Activated naive CD4-positive, alpha-beta T cell treated with anti-CD3 and anti-CD28 coated beads, Interleukin-2, amount 50 U/mL, for 72 hours (primary cell): ENCODE measurements around the gene HCFC1. TPM values are rescaled to one million over a fixed set of nuclear protein-coding genes. Genes with fewer than 3 reads are reported as not detected.

Source experiments
- ATAC-seq, 2 donors: fragments of 150-1000 bp; cut with Tn5 transposase; 2 replicates each; pipeline ENCODE4 v1.10.0; 2021; ENCODE audit warnings: mild to moderate bottlenecking in 2 of 2, moderate library complexity in 2 of 2
- DNase-seq, 2 donors: peaks; one replicate each; pipeline ENCODE4 v3.0.0; 2021 to 2022; ENCODE audit warnings: low spot score in 2 of 2
- H3K27ac Mint-ChIP-seq, 2 donors: one replicate each; pipeline ENCODE4 v1.8.0; 2022; ENCODE audit warnings: mild to moderate bottlenecking in 2 of 2, mixed read lengths in 2 of 2
- H3K36me3 Mint-ChIP-seq, 2 donors: one replicate each; pipeline ENCODE4 v1.8.0; 2022; ENCODE audit warnings: mixed read lengths in 2 of 2
- H3K9me3 Mint-ChIP-seq, 2 donors: one replicate each; pipeline ENCODE4 v1.8.0; 2022; ENCODE audit warnings: mixed read lengths in 2 of 2
- total RNA-seq, 2 donors: library from RNA; stranded (reverse); gene quantifications; one replicate each; pipeline ENCODE4 v1.2.3, GENCODE V29; 2022

The HCFC1 gene
- total RNA-seq, 2 donors from 2014 or later, result 95.9 to 102 TPM

DNA sequence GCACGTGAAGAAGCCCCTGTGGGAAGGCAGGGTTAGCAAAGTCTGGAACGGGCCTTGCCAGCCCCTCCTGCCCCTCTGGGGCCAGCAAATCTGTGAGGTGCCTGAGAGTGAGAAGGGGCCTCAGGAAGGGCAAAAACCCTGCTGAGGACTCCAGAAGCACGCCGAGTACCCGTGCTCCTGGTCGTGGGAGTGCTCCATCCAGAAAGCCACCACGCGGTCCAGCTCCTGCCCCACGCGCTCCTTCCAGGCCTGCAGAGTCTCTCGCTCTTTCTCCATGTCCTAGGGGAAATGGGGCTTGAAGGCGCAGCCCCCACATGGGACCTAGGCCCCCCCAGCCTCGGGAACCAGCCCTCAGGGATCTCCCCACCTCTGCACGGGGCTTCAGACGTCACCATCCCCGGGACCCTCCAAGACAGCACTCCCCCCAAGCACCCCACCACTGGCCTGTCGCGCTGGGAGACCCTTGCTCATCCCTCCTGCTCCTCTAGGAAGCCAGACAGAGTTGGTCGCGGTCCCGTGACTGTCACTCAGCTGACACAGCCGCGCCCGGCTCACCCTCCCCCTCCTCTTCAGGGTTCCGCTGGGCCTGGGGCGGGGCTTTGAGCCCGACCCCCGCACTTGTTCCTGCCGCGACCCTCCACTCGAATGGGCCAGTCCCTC lies 27.3 kb downstream of the HCFC1 start, which contains the start of gene RENBP:
RENBP (minus strand) TSS at position 504 of the 660 bp plus-strand sequence; CDS start at position 471, 33 bp downstream.
- no peaks in the 10 kb centered on the region for H3K36me3 Mint-ChIP-seq
- DNase-seq, result peak in 1 of 2 donors; percentile 35

DNA sequence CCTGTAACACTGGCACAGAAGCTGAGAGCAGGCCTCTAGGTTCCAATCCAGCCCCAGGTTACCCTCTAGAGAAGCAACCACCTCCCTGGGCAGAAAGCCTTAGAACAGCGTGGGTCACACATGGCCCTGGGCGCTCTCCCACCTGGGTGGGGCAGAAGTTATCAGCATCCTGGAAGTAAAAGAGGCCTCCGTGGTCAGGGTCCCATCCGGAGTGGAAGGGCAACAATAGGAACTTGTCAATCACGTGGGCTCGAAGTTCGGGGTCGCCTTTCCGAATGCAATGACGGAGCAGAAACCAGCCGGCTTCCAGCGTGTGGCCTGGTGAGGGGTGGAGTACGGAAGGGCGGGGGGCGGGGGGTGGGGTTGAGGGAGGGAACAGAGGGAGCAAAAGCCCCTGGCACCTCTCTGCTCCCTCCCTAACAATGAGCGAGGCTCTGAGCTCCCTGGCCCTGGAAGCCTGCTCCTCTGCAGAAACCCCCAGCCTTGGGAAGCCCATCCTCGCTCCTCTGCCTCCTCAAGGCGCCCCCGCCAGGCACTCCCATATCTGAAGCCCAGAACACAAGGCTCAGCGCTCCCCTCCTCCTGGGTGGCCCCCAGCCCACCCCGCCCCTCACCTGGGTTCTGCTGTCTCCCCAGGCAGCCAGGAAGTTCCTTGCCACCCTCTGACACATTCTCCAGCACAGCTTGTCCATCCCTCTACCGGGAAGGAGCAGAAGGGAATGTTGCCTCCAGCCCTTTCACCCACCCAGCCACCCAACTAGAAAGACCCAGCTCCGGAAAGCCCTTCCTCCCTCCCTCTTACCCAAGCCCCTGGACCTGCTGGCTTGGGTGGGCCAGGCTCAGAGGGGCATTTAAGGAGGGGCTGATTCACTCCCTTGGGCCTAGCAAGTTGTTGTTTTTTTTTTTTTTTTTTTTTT lies 30.0 kb downstream of the HCFC1 start:
- Mint-ChIP-seq H3K9me3 (no peaks in the 10 kb centered on the region), H3K36me3 (peaks cover 0 to 3% of the 10 kb centered on the region in 2 donors), H3K27ac (no peak overlapping the region)
- ATAC-seq (no peak), DNase-seq (no peak)

More for the DNA sequence above, 27.3 kb downstream of the HCFC1 start, which contains the start of gene RENBP:
- no peaks in the 10 kb centered on the region for H3K9me3 Mint-ChIP-seq
- ATAC-seq, result peak; percentile 41 to 49
- H3K27ac Mint-ChIP-seq, result peak within 1 kb of the TSS; percentile 68 to 81

DNA sequence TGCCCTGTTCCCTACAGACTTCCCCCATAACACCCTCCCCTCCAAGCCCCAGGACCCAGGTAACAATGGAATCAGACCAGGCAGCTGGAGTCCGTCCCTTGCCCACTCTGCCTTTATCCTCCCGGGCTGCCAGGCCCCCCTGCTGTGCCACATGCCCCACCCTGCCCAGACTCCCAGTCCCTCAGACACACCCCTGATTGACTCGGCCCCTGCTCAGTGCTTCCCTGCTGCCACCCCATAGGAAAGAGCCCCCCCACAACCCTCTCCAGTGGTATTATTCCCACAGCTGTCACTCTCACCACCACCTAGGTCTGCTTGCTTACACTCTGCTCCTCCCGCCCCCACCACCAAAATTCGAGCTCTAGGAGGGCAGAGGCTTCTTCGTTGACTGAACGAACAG lies 32.0 kb downstream of the HCFC1 start:
- no peaks in the 10 kb centered on the region for H3K9me3 Mint-ChIP-seq
- H3K27ac Mint-ChIP-seq, result no peak overlapping the region
- no peak for DNase-seq
- ATAC-seq, result no peak
- H3K36me3 Mint-ChIP-seq, result peaks cover 0 to 6% of the 10 kb centered on the region in 2 donors

DNA sequence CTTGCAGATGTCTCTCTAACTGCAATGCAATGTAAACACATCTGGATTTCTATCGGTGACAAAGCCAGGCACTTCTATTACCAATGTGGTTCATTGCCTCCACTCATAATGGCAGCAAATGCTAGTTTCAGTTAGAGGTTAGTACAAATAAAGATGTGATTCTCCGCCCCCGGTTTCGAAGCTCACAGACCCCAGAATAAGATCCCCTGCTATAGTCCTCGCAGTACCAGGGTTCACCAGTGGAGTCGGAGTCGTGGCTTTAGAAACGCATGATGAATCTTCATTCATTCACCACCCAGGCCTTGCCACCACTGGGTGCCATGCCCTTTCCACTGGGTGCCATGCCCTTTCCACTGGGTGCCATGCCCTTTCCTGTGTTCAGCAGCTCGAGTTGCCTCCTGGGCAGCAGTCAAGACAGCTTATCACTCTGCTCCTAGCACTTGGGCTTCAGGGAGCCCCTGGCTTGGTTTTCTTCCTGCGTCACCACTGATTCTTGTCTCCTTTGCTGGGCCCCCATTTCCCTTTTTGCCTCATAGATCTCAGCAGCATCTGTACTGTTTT lies 33.3 kb downstream of the HCFC1 start:
- Mint-ChIP-seq H3K27ac (no peak overlapping the region), H3K36me3 (peaks cover 6 to 8% of the 10 kb centered on the region in 2 donors), H3K9me3 (no peaks in the 10 kb centered on the region)
- ATAC-seq (no peak), DNase-seq (no peak)

DNA sequence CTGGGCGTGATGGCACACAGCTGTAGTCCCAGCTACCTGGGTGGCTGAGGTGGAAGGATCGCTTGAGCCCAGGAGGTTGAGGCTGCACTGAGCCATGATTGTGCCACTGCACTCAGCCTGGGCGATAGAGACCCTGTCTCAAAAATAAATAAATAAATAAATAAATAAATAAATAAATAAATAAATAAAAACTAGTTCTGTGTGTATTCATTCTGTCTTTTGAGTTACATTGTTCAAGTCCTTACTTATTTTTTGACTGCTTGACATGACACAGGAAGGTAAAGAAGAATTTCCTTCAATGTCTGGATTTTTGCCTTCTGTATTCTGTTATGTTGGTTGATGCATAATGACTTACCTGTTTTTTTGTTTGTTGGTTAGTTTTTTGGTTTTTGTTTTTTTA lies 34.6 kb downstream of the HCFC1 start:
- no peaks in the 10 kb centered on the region for H3K9me3 Mint-ChIP-seq
- no peak for DNase-seq
- no peak for ATAC-seq
- H3K36me3 Mint-ChIP-seq, result peaks cover 6 to 8% of the 10 kb centered on the region in 2 donors
- no peak overlapping the region for H3K27ac Mint-ChIP-seq

DNA sequence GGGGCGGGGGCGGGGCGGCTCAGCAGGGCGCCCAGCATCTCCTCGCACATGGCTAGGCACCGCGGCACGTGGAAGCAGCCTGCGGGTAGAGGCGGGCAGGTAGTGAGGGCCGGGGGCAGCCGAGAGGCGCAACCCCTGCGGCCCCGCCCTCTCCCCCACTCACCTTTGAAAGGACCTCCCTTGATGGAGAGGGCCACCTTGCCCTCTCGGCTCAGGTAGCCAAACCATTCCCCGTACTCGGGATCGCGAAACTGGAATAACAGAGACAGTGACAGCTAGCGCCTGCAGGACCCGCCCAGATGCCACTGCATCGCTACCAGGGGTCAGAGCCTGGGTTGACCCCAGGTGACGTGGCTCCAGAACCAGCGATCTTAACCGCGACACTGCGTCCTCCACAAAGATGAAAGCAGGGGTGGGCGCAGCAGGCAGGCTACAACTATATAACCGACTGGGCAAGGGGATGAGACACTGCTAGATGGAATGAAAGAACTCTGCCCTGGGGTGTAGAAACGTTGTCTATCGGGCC lies 36.2 kb downstream of the HCFC1 start:
- DNase-seq (no peak), ATAC-seq (no peak)
- H3K27ac Mint-ChIP-seq, result no peak overlapping the region
- peaks cover 6 to 13% of the 10 kb centered on the region in 2 donors for H3K36me3 Mint-ChIP-seq
- no peaks in the 10 kb centered on the region for H3K9me3 Mint-ChIP-seq

DNA sequence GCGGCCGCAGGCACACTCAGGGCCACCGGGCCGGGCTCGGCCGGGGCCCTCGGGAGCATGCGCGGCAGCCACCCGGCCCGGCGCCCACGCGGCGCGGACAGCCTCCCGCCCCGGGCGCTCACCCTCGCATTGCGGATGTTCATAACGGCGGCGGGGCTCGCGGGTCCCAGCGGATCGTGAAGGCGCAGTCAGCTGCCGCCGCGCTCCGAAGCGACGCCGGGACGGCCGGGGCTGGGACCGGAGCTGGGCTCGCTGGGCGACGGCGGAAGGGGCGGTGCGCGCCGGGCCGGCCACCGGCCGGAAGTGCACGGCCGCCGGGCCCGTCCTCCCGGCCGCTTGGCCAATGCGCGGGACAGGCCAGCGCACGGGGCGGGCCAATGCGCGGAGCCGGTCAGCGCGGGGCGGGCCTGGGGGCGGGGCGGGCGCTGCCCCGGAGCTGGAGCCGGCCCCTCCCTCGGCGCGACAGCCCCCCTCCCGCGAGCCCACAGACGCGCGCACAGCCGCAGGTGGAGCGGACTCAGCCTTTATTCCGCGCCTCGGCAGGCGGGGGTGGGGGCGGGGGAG lies 36.8 kb downstream of the HCFC1 start, which contains the start of gene NAA10:
NAA10 (minus strand) TSS at position 276 of the 564 bp plus-strand sequence; CDS start at position 143, 133 bp downstream.
- H3K9me3 Mint-ChIP-seq, result no peaks in the 10 kb centered on the region
- peaks cover 6 to 13% of the 10 kb centered on the region in 2 donors for H3K36me3 Mint-ChIP-seq
- H3K27ac Mint-ChIP-seq, result peak within 1 kb of the TSS; percentile 32 to 84
- DNase-seq, result peak; percentile 61 to 83
- peak; percentile 93 to 98 for ATAC-seq

DNA sequence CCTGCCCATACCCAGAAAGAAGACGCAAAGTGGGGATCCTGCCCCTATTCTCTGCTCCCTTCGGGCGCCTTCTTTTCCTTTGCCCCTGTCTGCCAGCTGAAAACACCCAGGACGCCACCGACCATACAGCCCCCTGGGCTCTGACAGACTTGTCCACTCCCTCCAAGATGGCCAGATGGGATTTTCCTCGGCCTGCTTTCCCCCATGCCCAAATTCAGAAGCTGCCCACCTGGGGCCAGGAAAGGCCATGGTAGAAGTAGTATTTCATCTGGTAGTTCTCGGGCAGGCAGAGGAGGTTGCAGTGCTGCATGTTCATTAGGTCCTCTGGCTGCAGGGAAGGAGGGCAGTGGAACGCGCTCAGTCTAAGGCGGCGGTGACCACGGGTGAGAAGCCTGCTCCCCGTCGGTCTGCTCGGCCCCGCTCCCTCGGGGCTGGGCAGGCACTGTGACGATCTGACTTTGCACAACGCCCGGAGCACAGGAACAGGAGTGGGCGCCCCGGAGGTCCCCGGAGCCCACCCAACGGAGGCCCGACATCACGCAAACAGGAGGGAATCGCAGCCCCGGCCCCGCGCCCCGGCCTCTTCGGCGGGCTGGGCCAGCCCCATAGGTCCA lies 37.4 kb downstream of the HCFC1 start:
- peak in 1 of 2 donors; percentile 6 for ATAC-seq
- H3K27ac Mint-ChIP-seq, result peak overlapping the region; percentile 32 to 84
- H3K9me3 Mint-ChIP-seq, result no peaks in the 10 kb centered on the region
- DNase-seq, result no peak
- peaks cover 6 to 13% of the 10 kb centered on the region in 2 donors for H3K36me3 Mint-ChIP-seq

DNA sequence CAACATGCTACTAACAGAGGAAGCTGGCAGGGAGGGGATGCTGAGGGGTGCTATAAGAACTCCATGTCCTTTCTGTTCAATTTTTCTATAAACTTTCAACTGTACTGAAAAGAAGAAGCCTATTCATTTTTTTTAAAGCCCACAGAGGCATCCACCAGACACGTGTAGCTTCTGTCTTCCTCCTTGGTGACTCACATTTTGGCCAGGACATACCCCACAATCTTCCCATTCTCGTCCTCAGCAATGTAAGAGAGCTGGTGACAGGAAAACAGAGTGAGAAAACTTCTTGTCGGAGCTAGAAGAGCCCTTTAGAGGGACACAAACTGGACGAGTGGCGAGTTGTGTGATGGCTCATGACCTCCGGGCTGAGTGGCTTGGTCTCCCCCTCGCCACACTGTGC lies 37.9 kb downstream of the HCFC1 start:
- ATAC-seq, result no peak
- H3K9me3 Mint-ChIP-seq, result no peaks in the 10 kb centered on the region
- H3K27ac Mint-ChIP-seq, result peak overlapping the region in 1 of 2 donors; percentile 32
- H3K36me3 Mint-ChIP-seq, result peaks cover 6 to 13% of the 10 kb centered on the region in 2 donors
- DNase-seq, result no peak

DNA sequence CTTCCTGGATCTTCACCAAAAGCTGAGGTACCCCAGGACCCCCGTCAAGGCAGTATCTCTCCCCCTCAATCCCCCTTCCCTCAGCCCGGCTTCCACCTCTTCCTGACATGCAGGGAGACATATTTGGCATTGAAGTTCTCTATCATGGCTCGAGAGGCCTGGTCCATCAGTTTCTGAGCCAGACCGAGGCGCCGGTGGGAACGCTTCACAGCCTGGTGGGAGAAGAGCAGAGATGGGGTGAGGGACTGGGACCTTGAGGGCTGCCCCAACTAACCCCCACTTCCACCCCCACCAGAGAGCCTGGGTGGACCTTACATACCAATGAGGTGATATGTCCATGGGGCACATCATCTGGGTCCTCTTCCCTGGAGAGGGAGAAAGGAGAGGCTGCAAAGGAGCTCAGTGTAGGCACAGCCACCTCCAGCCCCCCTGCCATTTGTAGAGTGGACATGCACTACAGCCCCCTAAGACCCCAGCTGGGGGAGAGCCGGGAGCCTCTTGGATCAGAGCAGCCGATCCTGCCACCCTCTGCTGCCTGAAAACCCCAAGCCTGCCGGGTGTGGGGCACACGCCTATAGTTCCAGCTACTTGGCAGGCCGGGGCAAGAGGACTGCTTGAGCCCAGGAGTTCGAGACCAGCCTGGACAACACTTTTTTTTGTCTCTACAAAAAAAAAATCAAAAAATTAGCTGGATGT lies 39.2 kb downstream of the HCFC1 start:
- peaks cover 6 to 13% of the 10 kb centered on the region in 2 donors for H3K36me3 Mint-ChIP-seq
- H3K27ac Mint-ChIP-seq, result no peak overlapping the region
- no peak for DNase-seq
- H3K9me3 Mint-ChIP-seq, result no peaks in the 10 kb centered on the region
- ATAC-seq, result no peak

DNA sequence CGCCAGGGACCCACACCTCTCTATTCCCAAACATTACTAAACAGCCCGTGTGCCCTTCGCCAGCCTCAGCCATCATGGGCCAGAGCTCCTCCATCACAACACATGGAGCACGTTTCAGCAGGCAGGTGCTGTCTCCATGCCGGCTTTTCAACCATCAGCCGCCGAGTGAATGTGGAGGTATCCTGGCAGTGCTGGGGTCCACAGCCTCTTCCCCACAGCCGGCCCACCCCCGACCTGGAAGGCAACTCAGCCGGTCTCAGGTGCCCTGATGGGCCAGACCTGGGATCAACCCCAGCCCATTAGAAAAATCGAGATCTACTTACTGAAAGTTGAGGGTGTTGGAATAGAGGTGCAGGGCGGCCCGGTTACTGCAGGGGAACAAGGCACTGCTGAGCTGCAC lies 39.9 kb downstream of the HCFC1 start:
- no peak for DNase-seq
- H3K9me3 Mint-ChIP-seq, result no peaks in the 10 kb centered on the region
- ATAC-seq, result no peak
- peak overlapping the region; percentile 39 to 87 for H3K27ac Mint-ChIP-seq
- H3K36me3 Mint-ChIP-seq, result peaks cover 4 to 13% of the 10 kb centered on the region in 2 donors

DNA sequence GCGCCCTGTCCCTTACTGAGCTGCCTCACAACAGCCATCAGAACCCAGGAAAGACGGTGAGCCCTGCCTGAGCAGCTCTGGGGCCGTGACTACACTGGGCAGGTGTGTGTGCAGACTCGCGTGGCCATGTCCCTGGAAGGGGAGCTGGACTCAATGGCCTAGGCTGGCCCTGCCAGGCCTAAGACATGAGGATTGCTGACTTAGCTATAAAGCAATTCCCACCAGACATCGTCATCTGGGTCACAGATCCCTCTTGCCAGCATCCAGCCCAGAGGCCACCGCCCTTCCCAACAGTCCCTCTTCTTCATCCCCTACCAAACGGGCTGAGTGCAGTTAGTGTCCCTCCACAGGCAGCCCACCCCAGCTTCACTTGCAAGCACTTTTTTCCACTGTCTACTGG lies 40.5 kb downstream of the HCFC1 start:
- Mint-ChIP-seq H3K36me3 (peaks cover 0 to 13% of the 10 kb centered on the region in 2 donors), H3K27ac (peak overlapping the region; percentile 39 to 61), H3K9me3 (no peaks in the 10 kb centered on the region)
- DNase-seq (no peak), ATAC-seq (no peak)

DNA sequence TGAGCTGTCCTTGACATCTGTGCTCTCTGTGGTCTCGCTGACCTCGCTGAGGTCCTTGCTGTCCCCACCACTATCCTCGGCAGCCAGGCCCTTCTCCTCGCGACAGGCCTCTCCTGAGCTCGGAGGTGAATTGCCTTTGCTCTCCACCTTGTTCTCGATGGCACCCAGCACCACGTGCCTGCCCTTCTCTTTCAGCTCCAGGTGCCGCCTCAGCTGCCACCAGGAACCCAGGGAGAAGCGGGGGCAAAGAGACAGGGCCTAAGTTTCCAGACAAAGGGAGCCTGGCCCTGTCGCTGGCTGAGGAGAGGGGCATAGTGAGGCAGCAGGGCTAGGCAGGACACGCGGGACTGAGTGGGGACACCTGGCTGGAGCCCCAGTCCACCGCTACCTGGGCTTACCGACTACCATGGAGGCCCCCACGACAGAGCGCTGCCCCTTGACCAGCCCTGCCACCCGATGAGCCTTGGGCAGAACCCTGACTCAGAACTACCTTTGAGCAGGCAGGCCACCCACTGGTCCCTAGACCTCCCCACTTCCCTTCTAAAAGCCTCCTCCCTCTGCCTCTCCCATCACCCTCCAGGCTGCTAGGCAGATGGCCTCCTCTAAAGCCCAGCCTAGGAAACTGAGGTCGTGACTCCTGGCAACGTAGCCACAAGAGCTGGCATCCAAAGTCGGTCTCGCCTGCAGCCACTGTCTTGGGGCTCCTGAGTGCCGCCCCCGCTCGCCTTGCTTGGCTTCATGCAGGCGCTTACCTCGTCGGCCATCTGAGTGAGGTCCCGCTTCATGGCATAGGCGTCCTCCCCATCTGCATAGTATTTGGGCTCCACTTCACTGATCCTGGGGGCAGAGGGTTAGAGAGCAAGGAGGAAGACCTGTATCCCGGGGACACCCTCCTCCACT lies 41.4 kb downstream of the HCFC1 start:
- no peak for ATAC-seq
- peak overlapping the region in 1 of 2 donors; percentile 39 for H3K27ac Mint-ChIP-seq
- peaks cover 5 to 17% of the 10 kb centered on the region in 2 donors for H3K36me3 Mint-ChIP-seq
- no peaks in the 10 kb centered on the region for H3K9me3 Mint-ChIP-seq
- no peak for DNase-seq

DNA sequence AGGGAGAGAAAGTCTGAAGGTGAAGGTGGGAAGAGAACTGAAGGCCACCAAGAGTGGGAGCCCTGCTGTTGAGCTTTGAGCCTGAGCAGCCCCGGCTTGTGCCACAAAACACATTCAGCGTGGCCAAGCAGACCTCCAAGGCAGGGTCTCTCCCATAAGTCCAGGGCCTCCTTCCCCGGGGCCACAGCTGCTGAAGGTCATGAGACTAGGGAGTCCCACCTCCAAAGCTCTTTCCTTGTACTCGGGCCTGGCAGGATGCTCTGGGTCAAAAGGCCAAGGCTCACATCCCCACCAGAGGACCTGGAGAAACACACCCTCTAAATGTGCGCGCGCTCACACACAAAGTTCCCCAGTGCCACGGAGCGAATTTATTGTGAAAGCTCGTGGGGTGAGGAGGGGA lies 42.0 kb downstream of the HCFC1 start:
- peak overlapping the region in 1 of 2 donors; percentile 77 for H3K27ac Mint-ChIP-seq
- peaks cover 6 to 23% of the 10 kb centered on the region in 2 donors for H3K36me3 Mint-ChIP-seq
- no peak for ATAC-seq
- no peaks in the 10 kb centered on the region for H3K9me3 Mint-ChIP-seq
- DNase-seq, result no peak
